ENCODE measurements around the gene TENM3.

Gene TENM3

GRCh38 chr4:182775075-182775474 lies 531.9 kb downstream of the TENM3 start:
- in situ Hi-C loops (cut with MboI; ENCODE audit: low sequenced_read_pairs), result no loop called here
- peaks cover 5% of the 10 kb centered on the region; the same call in 1 of the 2 replicates for H3K9me3 ChIP-seq
- H3K4me1 ChIP-seq, result peaks cover 5% of the 10 kb centered on the region; the same call in 1 of the 2 replicates
- H3K36me3 ChIP-seq (replicated peaks), result no peaks in the 10 kb centered on the region
- no peak for DNase-seq (ENCODE audit: low spot score in 2 of 2)
- H3K27me3 ChIP-seq (ENCODE audit: low read depth), result no peaks in the 10 kb centered on the region
- H3K4me3 ChIP-seq, result no peak overlapping the region

DNA sequence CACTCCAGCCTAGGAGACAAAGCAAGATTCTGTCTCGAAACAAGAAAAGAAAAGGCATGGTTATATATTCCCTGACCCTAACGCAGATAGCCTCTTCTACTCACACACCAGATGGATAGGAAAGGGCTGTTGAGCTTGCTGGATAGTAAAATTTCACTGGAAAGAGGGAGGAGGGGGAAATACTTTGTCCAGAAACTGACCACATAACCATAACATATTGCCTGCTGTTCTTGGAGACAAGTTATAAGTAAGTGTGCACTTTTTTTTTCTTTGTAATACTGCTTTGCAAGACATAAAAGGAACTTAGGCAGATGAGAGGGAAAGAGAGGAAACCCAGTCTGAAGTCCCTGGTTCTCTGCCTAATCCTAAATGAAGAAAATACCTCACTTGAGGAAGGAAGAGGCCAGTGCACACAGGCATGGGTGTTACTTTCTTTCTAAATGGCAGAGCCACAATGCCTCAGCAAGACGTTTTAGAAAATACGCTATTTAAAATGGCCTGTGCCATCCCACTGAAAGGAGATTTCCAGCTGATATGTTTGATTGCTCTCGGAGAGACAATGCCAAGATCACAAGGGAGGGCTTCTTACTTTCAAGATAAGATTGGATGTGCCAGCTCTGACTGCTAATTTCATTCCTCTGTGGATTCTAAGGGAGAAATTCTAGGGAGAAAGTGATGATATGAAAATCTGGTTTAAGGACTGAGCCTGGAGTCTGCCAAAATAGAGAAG lies 533.3 kb downstream of the TENM3 start:
- peaks cover 5% of the 10 kb centered on the region; the same call in 1 of the 2 replicates for H3K9me3 ChIP-seq
- in situ Hi-C loops (cut with MboI; ENCODE audit: low sequenced_read_pairs), result no loop called here
- no peak for DNase-seq (ENCODE audit: low spot score in 2 of 2)

DNA sequence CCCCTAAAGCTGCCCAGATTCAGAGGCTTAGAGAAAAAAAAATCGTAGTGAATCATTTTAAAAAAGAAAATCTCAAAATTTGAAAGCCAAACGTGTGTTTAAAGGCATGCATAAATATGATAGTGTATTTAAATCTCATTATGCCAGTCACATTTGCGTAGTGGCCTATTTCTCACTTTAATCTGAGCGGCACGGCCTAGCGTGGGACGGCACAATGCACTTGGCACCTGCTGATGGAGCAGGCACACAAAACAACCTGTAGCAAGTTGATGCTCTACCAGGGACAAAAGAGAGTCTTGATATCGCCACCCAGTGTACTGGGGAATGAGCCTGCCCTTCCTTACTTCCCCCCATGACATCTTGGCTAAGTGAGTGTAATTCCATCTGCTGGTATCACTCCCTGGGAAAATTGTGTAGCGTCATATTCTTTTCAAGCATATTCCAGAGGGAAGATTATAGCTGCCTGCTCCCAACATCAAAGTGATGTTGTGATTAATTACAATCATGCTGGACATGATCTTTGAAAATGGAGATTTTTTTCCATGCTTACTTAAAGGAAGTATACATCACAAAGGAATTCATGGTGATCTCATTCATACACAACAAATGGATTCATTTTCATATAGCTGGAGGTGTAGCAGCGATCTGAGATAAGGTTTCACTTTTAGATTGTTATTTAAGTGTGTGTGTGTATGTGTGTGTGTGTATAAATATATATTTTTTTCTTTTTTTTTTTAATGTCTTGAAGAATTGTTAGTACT lies 535.2 kb downstream of the TENM3 start:
- peak; percentile 41 to 89 for DNase-seq (ENCODE audit: low spot score in 2 of 2)
- no peaks in the 10 kb centered on the region for H3K27me3 ChIP-seq (ENCODE audit: low read depth)
- peaks cover 5% of the 10 kb centered on the region; the same call in 1 of the 2 replicates for H3K4me1 ChIP-seq
- in situ Hi-C loops (cut with MboI; ENCODE audit: low sequenced_read_pairs), result no loop called here
- no peaks in the 10 kb centered on the region for H3K36me3 ChIP-seq (replicated peaks)
- no peak overlapping the region for H3K4me3 ChIP-seq
- peaks cover 5% of the 10 kb centered on the region; the same call in 1 of the 2 replicates for H3K9me3 ChIP-seq

More for the DNA sequence above, 533.3 kb downstream of the TENM3 start:
- H3K4me3 ChIP-seq, result no peak overlapping the region
- no peaks in the 10 kb centered on the region for H3K27me3 ChIP-seq (ENCODE audit: low read depth)
- no peaks in the 10 kb centered on the region for H3K36me3 ChIP-seq (replicated peaks)
- H3K4me1 ChIP-seq, result peaks cover 5% of the 10 kb centered on the region; the same call in 1 of the 2 replicates

GRCh38 chr4:182786991-182787390 lies 543.8 kb downstream of the TENM3 start:
- DNase-seq (ENCODE audit: low spot score in 2 of 2), result no peak
- in situ Hi-C loops (cut with MboI; ENCODE audit: low sequenced_read_pairs), result no loop called here
- H3K27me3 ChIP-seq (ENCODE audit: low read depth), result no peaks in the 10 kb centered on the region
- no peaks in the 10 kb centered on the region for H3K36me3 ChIP-seq (replicated peaks)
- H3K4me3 ChIP-seq, result no peak overlapping the region
- no peaks in the 10 kb centered on the region for H3K9me3 ChIP-seq
- H3K4me1 ChIP-seq, result peaks cover 20% of the 10 kb centered on the region

DNA sequence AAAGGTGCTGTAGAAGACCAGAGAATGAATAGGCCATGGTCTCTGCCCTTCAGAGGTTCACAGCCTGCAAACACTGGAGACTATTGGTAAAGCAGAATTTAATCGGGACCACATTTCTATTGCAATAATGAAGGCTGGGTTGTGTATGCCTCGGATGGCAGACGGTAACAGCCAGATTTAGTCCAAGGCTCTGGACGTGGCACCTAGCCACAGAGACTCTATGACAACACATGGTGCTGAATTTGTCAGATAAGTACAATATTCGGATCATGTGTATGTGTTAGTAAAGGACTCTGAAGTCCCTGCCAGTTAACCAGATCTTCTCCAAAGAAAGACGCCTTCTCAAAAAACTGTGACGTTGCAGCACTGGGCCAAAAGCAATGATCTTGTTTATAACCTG lies 545.0 kb downstream of the TENM3 start:
- H3K4me3 ChIP-seq, result no peak overlapping the region
- H3K27me3 ChIP-seq (ENCODE audit: low read depth), result no peaks in the 10 kb centered on the region
- H3K9me3 ChIP-seq, result no peaks in the 10 kb centered on the region
- in situ Hi-C loops (cut with MboI; ENCODE audit: low sequenced_read_pairs), result no loop called here
- DNase-seq (ENCODE audit: low spot score in 2 of 2), result no peak
- peaks cover 6% of the 10 kb centered on the region for H3K36me3 ChIP-seq (replicated peaks)
- H3K4me1 ChIP-seq, result peaks cover 20% of the 10 kb centered on the region

DNA sequence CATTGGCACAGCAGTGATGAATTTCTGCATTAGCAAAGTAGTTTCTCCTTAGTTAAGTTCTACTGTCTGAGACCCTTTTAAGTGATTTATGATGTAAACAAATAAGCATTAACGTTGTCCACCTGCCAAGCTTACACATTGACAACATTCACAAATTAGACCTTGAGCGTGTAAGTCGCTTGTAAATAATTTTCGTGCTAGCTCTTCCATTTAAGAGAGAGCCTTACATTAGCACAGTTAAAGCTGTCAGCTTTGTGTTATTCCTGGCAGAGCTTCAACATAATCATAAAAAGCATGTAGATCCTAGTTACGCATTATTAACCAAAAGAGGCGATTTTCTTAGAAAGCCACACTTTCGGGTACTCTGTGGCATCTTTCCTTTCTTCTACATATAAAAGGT lies 546.3 kb downstream of the TENM3 start:
- Histone ChIP-seq H3K9me3 (no peaks in the 10 kb centered on the region), H3K27me3 (ENCODE audit: low read depth) (no peaks in the 10 kb centered on the region), H3K4me1 (peaks cover 20% of the 10 kb centered on the region), H3K4me3 (no peak overlapping the region), H3K36me3 (replicated peaks) (peaks cover 6% of the 10 kb centered on the region)
- in situ Hi-C loops (cut with MboI; ENCODE audit: low sequenced_read_pairs), result no loop called here
- DNase-seq (ENCODE audit: low spot score in 2 of 2), result peak in 1 of 2 experiments; percentile 86

- no peaks in the 10 kb centered on the region for H3K9me3 ChIP-seq
- DNase-seq (ENCODE audit: low spot score in 2 of 2), result no peak
- H3K4me3 ChIP-seq, result no peak overlapping the region
- H3K36me3 ChIP-seq (replicated peaks), result peaks cover 9% of the 10 kb centered on the region
- no peaks in the 10 kb centered on the region for H3K27me3 ChIP-seq (ENCODE audit: low read depth)
- in situ Hi-C loops (cut with MboI; ENCODE audit: low sequenced_read_pairs), result no loop called here
- no peaks in the 10 kb centered on the region for H3K4me1 ChIP-seq
Observed at GRCh38 chr4:182795446-182796238, 552.4 kb downstream of the TENM3 start.

- H3K36me3 ChIP-seq (replicated peaks), result peaks cover 7% of the 10 kb centered on the region
- no peak for DNase-seq (ENCODE audit: low spot score in 2 of 2)
- H3K9me3 ChIP-seq, result no peaks in the 10 kb centered on the region
- peaks cover 20% of the 10 kb centered on the region for H3K4me1 ChIP-seq
- H3K4me3 ChIP-seq, result no peak overlapping the region
- in situ Hi-C loops (cut with MboI; ENCODE audit: low sequenced_read_pairs), result loop anchor here (25.0 kb wide), 2 partner anchors 337 to 1237 kb away; no protein-coding TSS in a partner anchor
- H3K27me3 ChIP-seq (ENCODE audit: low read depth), result no peaks in the 10 kb centered on the region
Observed at GRCh38 chr4:182799515-182800215, 556.5 kb downstream of the TENM3 start.

DNA sequence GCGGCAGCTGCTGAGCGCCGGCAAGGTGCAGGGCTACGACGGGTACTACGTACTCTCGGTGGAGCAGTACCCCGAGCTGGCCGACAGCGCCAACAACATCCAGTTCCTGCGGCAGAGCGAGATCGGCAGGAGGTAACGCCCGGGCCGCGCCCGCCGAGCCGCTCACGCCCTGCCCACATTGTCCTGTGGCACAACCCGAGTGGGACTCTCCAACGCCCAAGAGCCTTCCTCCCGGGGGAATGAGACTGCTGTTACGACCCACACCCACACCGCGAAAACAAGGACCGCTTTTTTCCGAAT lies 557.0 kb downstream of the TENM3 start:
- in situ Hi-C loops (cut with MboI; ENCODE audit: low sequenced_read_pairs), result loop anchor here (25.0 kb wide), 2 partner anchors 338 to 1238 kb away; no protein-coding TSS in a partner anchor
- no peak for DNase-seq (ENCODE audit: low spot score in 2 of 2)
- H3K36me3 ChIP-seq (replicated peaks), result peaks cover 7% of the 10 kb centered on the region
- peaks cover 20% of the 10 kb centered on the region for H3K4me1 ChIP-seq
- no peak overlapping the region for H3K4me3 ChIP-seq
- H3K27me3 ChIP-seq (ENCODE audit: low read depth), result no peaks in the 10 kb centered on the region
- no peaks in the 10 kb centered on the region for H3K9me3 ChIP-seq

GRCh38 chr4:182801636-182802035 lies 558.4 kb downstream of the TENM3 start:
- Histone ChIP-seq H3K4me1 (peaks cover 22% of the 10 kb centered on the region), H3K9me3 (no peaks in the 10 kb centered on the region), H3K36me3 (replicated peaks) (peaks cover 7% of the 10 kb centered on the region), H3K4me3 (no peak overlapping the region), H3K27me3 (ENCODE audit: low read depth) (no peaks in the 10 kb centered on the region)
- no peak for DNase-seq (ENCODE audit: low spot score in 2 of 2)
- in situ Hi-C loops (cut with MboI; ENCODE audit: low sequenced_read_pairs), result loop anchor here (25.0 kb wide), 2 partner anchors 339 to 1239 kb away; no protein-coding TSS in a partner anchor

GRCh38 chr4:182802621-182803020 lies 559.4 kb downstream of the TENM3 start:
- Histone ChIP-seq H3K4me3 (no peak overlapping the region), H3K4me1 (peaks cover 24% of the 10 kb centered on the region), H3K36me3 (replicated peaks) (peaks cover 3% of the 10 kb centered on the region), H3K9me3 (no peaks in the 10 kb centered on the region), H3K27me3 (ENCODE audit: low read depth) (no peaks in the 10 kb centered on the region)
- in situ Hi-C loops (cut with MboI; ENCODE audit: low sequenced_read_pairs), result loop anchor here (25.0 kb wide), 2 partner anchors 340 to 1240 kb away; no protein-coding TSS in a partner anchor
- peak in 1 of 2 experiments; percentile 94 for DNase-seq (ENCODE audit: low spot score in 2 of 2)

- Histone ChIP-seq H3K36me3 (replicated peaks) (peaks cover 3% of the 10 kb centered on the region; the same call in 1 of the 2 replicates), H3K4me1 (peaks cover 24% of the 10 kb centered on the region), H3K4me3 (no peak overlapping the region), H3K27me3 (ENCODE audit: low read depth) (no peaks in the 10 kb centered on the region), H3K9me3 (no peaks in the 10 kb centered on the region)
- no peak for DNase-seq (ENCODE audit: low spot score in 2 of 2)
- in situ Hi-C loops (cut with MboI; ENCODE audit: low sequenced_read_pairs), result loop anchor here (25.0 kb wide), 2 partner anchors 341 to 1241 kb away; no protein-coding TSS in a partner anchor
Observed at GRCh38 chr4:182803235-182803634, 560.0 kb downstream of the TENM3 start.

GRCh38 chr4:182804131-182804530 lies 560.9 kb downstream of the TENM3 start:
- Histone ChIP-seq H3K9me3 (no peaks in the 10 kb centered on the region), H3K4me1 (peaks cover 24% of the 10 kb centered on the region), H3K36me3 (replicated peaks) (peaks cover 3% of the 10 kb centered on the region; the same call in 1 of the 2 replicates), H3K4me3 (no peak overlapping the region), H3K27me3 (ENCODE audit: low read depth) (no peaks in the 10 kb centered on the region)
- in situ Hi-C loops (cut with MboI; ENCODE audit: low sequenced_read_pairs), result loop anchor here (25.0 kb wide), 2 partner anchors 342 to 1242 kb away; no protein-coding TSS in a partner anchor
- no peak for DNase-seq (ENCODE audit: low spot score in 2 of 2)
